GM18868 (cell line): ENCODE data around the gene NCKAP5.

Experiments used
- ATAC-seq: cut with Tn5 transposase; IDR thresholded peaks from one replicate; pipeline ENCODE4 v1.9.1; 2021; ENCODE audit warnings: mild to moderate bottlenecking, moderate library complexity; ENCODE audit not compliant: unreplicated experiment

The NCKAP5 gene

DNA sequence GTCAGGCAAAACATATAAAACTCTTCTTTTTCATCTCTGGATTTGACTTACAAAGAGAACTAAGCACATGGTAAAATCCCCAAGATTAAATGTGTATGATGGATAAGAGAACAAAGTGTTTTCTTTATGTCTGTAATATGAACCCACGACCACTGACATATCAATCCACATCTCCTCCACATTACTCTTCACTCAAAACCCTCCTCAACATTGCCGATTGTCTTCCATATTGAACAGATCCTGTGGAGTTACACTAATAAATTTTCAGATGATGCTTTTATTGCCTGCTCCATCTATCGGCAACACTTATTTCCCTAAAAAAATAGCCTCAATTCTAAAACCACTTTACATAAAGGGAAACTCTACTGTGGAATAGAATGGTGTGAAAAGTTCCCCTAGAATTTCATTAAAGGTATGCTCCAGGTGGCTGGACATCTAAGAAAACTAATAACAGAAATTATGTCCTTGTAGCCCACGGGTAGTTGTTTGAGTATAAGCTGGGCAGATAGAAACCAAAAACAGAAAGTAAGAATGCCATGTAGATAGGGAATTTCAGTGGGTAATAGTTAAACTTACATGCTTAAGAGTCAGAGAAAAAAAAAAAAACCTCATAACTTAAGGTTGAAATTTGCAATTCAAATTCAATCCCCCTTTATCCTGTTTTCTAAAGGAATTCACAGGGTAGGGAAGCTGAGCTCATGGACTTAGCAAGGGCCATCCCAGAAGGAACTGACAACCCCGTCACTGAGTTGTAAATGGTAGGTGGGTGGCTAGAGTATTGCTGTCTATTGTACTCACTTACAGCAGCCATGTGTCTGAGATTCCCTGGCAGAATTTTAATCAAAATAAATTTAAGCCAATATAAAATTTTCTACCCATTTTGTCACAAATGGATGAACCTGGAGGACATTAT, 592.8 kb downstream of the NCKAP5 start:
- no peak for ATAC-seq

- ATAC-seq = no peak
Observed at GRCh38 chr2:132974467-132975095, 593.7 kb downstream of the NCKAP5 start.

DNA sequence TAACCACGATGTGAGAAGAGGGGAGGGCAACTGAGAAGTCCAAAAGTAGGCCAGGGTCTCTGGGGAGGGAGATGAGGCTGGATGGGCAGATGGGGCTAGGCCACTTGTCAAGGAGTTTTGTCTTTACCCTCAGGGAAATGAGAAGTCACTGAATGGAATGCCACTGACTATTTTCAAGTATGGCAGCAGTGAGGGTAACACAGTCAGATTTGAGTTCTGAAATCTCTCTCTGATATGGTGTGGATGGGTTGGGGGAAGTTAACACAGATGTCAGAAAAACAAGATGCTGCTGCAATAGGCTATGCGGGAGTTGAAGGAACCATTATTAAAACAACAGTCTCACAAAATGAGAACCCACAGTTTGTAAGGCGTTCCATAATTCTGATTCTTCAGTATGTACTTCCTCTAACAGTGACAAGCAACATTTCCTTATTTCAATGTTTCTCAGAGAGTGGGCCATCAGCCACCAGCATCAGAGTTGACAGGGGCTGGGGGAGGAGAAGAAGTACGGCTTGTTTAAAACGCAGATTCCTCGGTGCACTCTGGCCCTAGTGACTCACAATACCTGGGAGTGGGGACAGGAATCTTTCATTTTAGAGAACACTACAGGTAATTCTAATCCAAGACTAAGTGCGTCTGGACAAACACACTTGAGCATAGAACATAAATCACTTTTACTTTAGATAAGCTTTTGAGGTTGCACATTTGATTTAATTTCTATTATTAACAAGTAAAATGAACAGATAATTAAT, 596.8 kb downstream of the NCKAP5 start:
- ATAC-seq = no peak

DNA sequence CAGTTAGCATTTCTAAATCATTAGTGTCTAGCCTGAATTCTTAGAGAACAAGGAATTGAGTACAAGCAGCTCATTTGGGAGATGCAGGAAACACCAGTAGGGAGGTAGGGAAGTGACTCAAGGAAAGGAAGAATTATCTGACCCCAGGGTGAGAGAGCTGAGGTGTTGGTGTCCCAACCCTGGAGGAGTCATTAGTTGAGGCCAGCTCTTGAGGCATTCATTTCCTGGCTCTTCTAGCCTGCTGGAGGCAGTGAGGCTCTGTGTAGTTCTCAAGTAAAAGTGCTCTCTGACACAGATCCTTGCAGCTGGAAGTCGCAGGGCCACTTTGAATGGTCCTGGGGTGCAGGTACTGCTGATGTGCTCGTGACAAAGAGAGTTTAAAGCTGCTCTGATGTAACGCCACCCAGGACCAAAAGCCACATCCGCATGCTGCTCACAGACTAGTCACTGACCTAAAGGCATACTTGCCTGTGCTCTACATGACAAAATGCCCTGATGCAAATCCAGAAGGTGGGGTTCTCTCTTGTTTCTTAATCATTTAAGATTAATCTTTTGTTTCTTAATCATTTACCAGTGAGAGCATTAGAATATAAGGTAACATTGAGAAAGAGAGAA, 598.8 kb downstream of the NCKAP5 start:
- ATAC-seq = no peak

- no peak for ATAC-seq
Observed at GRCh38 chr2:132965460-132965859, 602.8 kb downstream of the NCKAP5 start.

DNA sequence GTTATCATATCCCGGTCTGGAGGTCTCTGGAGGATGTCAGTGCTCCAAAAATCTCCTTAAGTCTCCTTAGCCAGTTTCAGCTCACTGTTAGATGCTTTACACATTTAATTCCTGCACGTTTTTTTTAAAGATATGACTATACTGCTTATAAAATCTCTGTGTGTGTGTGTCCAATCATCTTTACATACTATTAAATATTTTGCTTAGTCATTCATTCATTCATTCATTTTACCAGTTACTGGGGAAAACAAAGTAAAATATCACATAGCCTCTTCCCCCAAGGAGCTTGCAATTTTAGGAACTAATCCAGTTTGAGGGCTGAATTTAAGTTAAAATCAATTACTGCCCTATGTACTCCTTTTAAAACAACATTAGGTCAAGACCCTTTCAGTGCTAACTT, 605.1 kb downstream of the NCKAP5 start:
- ATAC-seq = no peak

- no peak for ATAC-seq
Observed at GRCh38 chr2:132958887-132959286, 609.4 kb downstream of the NCKAP5 start.

- no peak for ATAC-seq
Observed at GRCh38 chr2:132955871-132956615, 612.2 kb downstream of the NCKAP5 start.

DNA sequence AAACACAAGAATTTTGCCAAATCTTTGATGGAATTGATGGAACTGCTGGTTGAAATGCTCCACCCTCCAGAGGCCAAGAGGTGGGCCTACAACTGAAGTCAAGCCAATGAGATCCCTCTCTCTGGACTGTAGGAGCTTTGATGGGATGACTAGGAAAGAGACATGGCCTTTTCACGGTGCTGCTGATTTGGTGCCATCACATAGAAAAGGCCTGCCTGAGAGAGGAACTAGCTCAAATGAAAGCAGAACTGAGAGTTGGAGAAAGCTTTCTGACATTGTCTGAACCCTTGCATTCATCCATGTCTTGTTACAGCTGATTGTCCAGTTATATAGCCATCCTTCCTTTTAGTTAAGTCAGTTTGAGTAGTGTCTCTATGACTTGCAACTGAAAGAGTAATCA, 614.5 kb downstream of the NCKAP5 start:
- peak; percentile 88 for ATAC-seq

GRCh38 chr2:132951008-132951714, 617.1 kb downstream of the NCKAP5 start:
- ATAC-seq = no peak

- ATAC-seq = no peak
Observed at GRCh38 chr2:132949108-132949507, 619.2 kb downstream of the NCKAP5 start.

DNA sequence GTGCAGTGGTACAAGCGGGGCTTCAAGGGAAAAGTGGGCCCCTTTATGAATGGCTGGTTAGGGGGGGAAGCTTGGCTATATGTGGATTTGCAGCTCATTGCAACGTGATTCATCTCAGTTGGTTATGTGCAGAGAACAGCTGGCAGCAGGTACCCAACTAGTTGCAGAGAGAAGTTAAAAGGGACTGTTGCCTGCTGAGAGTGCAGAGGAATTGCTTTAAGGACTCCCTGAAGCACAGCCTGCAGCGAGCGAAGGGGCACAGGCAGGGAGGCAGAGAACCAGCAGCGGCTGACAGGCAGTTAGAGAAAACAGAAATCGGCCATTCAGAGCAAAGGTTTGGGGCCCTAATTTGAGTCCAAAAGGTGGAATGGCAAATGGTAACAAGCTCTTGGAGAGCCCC, 620.1 kb downstream of the NCKAP5 start:
- ATAC-seq = no peak

DNA sequence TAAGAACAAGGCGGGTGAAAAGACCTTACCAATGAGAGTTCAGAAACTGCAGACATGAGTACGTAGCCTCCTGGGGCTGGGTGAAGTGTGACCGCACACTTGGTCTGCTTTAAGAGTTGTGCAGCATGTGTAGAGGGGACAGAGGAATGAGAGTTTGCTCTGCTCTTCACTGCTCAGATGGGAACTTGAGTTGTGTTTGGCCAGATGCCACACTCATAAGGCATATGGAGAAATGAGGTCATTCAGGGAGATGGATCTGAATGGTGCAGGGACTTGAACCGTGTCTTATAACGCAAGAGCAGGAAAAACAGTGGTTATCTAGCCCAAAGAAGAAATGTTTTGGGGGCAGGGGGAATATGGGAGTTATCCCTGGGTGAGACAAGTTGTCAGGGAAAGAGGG, 624.4 kb downstream of the NCKAP5 start:
- ATAC-seq = no peak

- ATAC-seq = no peak
Observed at GRCh38 chr2:132941296-132942020, 626.8 kb downstream of the NCKAP5 start.

- ATAC-seq = no peak
Observed at GRCh38 chr2:132937629-132938028, 630.6 kb downstream of the NCKAP5 start.

GRCh38 chr2:132936791-132937190, 631.5 kb downstream of the NCKAP5 start:
- ATAC-seq = peak; percentile 90

- ATAC-seq = no peak
Observed at GRCh38 chr2:132936261-132936660, 632.0 kb downstream of the NCKAP5 start.

GRCh38 chr2:132929786-132930185, 638.5 kb downstream of the NCKAP5 start:
- ATAC-seq = no peak

DNA sequence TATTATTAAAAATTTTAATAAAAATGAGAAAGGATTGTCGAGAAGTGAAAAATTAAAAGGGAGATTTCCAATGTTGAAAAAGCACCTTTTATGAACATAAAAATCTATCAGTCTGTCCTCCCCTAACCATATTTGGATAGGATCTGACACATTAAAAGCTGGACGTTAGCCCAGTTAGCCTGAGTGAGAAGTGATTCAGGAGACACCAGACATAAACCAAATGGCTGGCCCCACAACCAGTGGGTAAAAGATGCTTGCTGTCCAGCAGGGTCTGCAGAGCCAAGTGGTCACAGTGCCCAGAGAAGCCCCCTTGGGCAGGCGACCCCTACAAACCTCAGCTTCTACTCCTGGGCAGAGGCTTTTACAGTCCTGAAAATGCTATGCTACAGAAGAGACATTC, 644.5 kb downstream of the NCKAP5 start:
- no peak for ATAC-seq
